Epithelial cell of proximal tubule (primary cell): ENCODE results near the gene DEUP1. TPM values are rescaled to one million over a fixed set of nuclear protein-coding genes. Genes with fewer than 3 reads are reported as not detected.

Source experiments
- DNase-seq: peaks from one replicate; pipeline ENCODE4 v3.0.0-alpha.2; 2011; ENCODE audit warnings: low read depth
- H3K4me3 ChIP-seq: 2 replicates; pipeline ENCODE4 v1.5.1; 2011; ENCODE audit warnings: low read depth, mild to moderate bottlenecking, low read length
- CTCF ChIP-seq: conservative IDR thresholded peaks from 2 replicates; pipeline ENCODE4 v1.5.1; 2012; ENCODE audit warnings: low read depth, mild to moderate bottlenecking, low read length
- total RNA-seq: library from RNA; depleted of rRNA; stranded (reverse); fragments of >200 nt; gene quantifications from 2 replicates; pipeline ENCODE4 v1.2.3, GENCODE V29; 2015

Gene DEUP1
- total RNA-seq, 1 donor from 2014 or later, result 0.69 TPM

GRCh38 chr11:93474123-93474522 lies 143.6 kb downstream of the DEUP1 start:
- H3K4me3 ChIP-seq, result no peak overlapping the region
- no peak for DNase-seq
- no peak for TF ChIP-seq CTCF

GRCh38 chr11:93476796-93477195 lies 146.3 kb downstream of the DEUP1 start:
- no peak for TF ChIP-seq CTCF
- no peak overlapping the region for H3K4me3 ChIP-seq
- DNase-seq, result no peak

GRCh38 chr11:93477684-93478234 lies 147.2 kb downstream of the DEUP1 start:
- no peak for DNase-seq
- TF ChIP-seq CTCF, result no peak
- no peak overlapping the region for H3K4me3 ChIP-seq

- TF ChIP-seq CTCF, result no peak
- no peak overlapping the region for H3K4me3 ChIP-seq
- no peak for DNase-seq
Observed at GRCh38 chr11:93478841-93479240, 148.3 kb downstream of the DEUP1 start.

GRCh38 chr11:93480256-93480655 lies 149.7 kb downstream of the DEUP1 start:
- no peak for TF ChIP-seq CTCF
- H3K4me3 ChIP-seq, result no peak overlapping the region

GRCh38 chr11:93480756-93481155 lies 150.2 kb downstream of the DEUP1 start:
- no peak for TF ChIP-seq CTCF
- no peak overlapping the region for H3K4me3 ChIP-seq
- no peak for DNase-seq

More at GRCh38 chr11:93480256-93480655, 149.7 kb downstream of the DEUP1 start:
- no peak for DNase-seq

GRCh38 chr11:93481279-93481678 lies 150.7 kb downstream of the DEUP1 start:
- no peak for TF ChIP-seq CTCF
- H3K4me3 ChIP-seq, result no peak overlapping the region
- DNase-seq, result no peak
